IMR-90 (cell line): ENCODE data around the gene IGFBP6. TPM values are rescaled to one million over a fixed set of nuclear protein-coding genes. Genes with fewer than 3 reads are reported as not detected.

Source experiments
- ATAC-seq: fragments of 200-7000 bp; cut with Tn5 transposase; 2 replicates; pipeline ENCODE4 v1.9.1; 2020; ENCODE audit warnings: low read depth, mild to moderate bottlenecking, moderate library complexity
- BruUV-seq: library from RNA; stranded (reverse); fragments of 400-500 nt; replicated peaks from 2 replicates; lab custom pipeline; 2021; lab: Mats Ljungman, UMichigan
- CTCF ChIA-PET: fragments of 300-600 bp; formaldehyde crosslinking; extraction: SDS; loops from one replicate; lab custom pipeline; 2021; ENCODE audit warnings: antibody characterized with exemption; lab: Yijun Ruan, JAX
- POLR2A ChIA-PET: fragments of 300-600 bp; sonication (Branson Sonifier 250); formaldehyde crosslinking; loops from one replicate; lab custom pipeline; 2022; ENCODE audit warnings: antibody characterized with exemption; ENCODE audit not compliant: unreplicated experiment; lab: Charles Lee
- DNase-seq: peaks from one replicate; pipeline ENCODE4 v3.0.0; 2013
- H2AFZ ChIP-seq: replicated peaks from 2 replicates; pipeline ENCODE3; 2013; ENCODE audit warnings: low read length, mild to moderate bottlenecking; ENCODE audit not compliant: poor library complexity
- H2AK5ac ChIP-seq: 2 replicates; pipeline ENCODE4 v1.6.1; 2013; ENCODE audit warnings: low read depth, low read length, inconsistent platforms
- H2AK9ac ChIP-seq: replicated peaks from 2 replicates; pipeline ENCODE3; 2013; ENCODE audit warnings: mild to moderate bottlenecking, low read depth, low read length, moderate library complexity; ENCODE audit not compliant: poor library complexity
- H2BK120ac ChIP-seq: 2 replicates; pipeline ENCODE4 v1.6.1; 2013; ENCODE audit warnings: low read depth, low read length, inconsistent platforms
- H2BK15ac ChIP-seq: 3 replicates; pipeline ENCODE4 v1.6.1; 2013; ENCODE audit warnings: low read depth, low read length, inconsistent platforms
- H2BK20ac ChIP-seq: 2 replicates; pipeline ENCODE4 v1.6.1; 2013; ENCODE audit warnings: low read depth, mild to moderate bottlenecking, inconsistent platforms, low read length, moderate library complexity
- H2BK5ac ChIP-seq: 2 replicates; pipeline ENCODE4 v1.6.1; 2013; ENCODE audit warnings: mild to moderate bottlenecking, low read depth, low read length, inconsistent platforms; ENCODE audit not compliant: poor library complexity, severe bottlenecking
- H3K14ac ChIP-seq: replicated peaks from 2 replicates; pipeline ENCODE4 v1.6.1; 2013; ENCODE audit warnings: low read depth, low read length, inconsistent platforms
- H3K18ac ChIP-seq: 2 replicates; pipeline ENCODE4 v1.6.1; 2013; ENCODE audit warnings: low read depth, low read length, control low read depth
- H3K23ac ChIP-seq: 2 replicates; pipeline ENCODE4 v1.6.1; 2013; ENCODE audit warnings: low read depth, low read length, inconsistent platforms
- H3K27ac ChIP-seq: 2 replicates; pipeline ENCODE4 v1.5.1; 2013; ENCODE audit warnings: mild to moderate bottlenecking, control low read depth, low read length; ENCODE audit not compliant: insufficient read depth
- H3K27me3 ChIP-seq: 2 replicates; pipeline ENCODE4 v1.6.1; 2013; ENCODE audit warnings: low read length; ENCODE audit not compliant: control insufficient read depth, insufficient read depth
- H3K36me3 ChIP-seq: 2 replicates; pipeline ENCODE4 v1.6.1; 2013; ENCODE audit warnings: low read length, mixed read lengths; ENCODE audit not compliant: control insufficient read depth, insufficient read depth
- H3K4ac ChIP-seq: 2 replicates; pipeline ENCODE4 v1.6.1; 2013; ENCODE audit warnings: low read depth, low read length, inconsistent platforms
- H3K4me1 ChIP-seq: 2 replicates; pipeline ENCODE4 v1.6.1; 2013; ENCODE audit warnings: low read length, mixed read lengths; ENCODE audit not compliant: control insufficient read depth, insufficient read depth
- H3K4me2 ChIP-seq: 2 replicates; pipeline ENCODE4 v1.6.1; 2013; ENCODE audit warnings: low read depth, mild to moderate bottlenecking, control low read depth, low read length, moderate library complexity
- H3K4me3 ChIP-seq: 2 replicates; pipeline ENCODE4 v1.5.1; 2013; ENCODE audit warnings: low read depth, mild to moderate bottlenecking, control low read depth, low read length, moderate library complexity; ENCODE audit not compliant: insufficient read depth
- H3K56ac ChIP-seq: 2 replicates; pipeline ENCODE4 v1.6.1; 2013; ENCODE audit warnings: low read length, inconsistent platforms; ENCODE audit not compliant: insufficient read depth; ENCODE audit errors: extremely low read depth
- H3K79me1 ChIP-seq, 2 experiments: 2 replicates each; pipeline ENCODE4 v1.6.1; 2013; ENCODE audit warnings: low read length in 2 of 2, inconsistent platforms in 1 of 2, low read depth in 1 of 2
- H3K9ac ChIP-seq: 2 replicates; pipeline ENCODE4 v1.6.1; 2013; ENCODE audit warnings: low read depth, low read length, control low read depth
- H3K9me1 ChIP-seq: 2 replicates; pipeline ENCODE4 v1.6.1; 2013; ENCODE audit warnings: low read length, inconsistent platforms; ENCODE audit not compliant: insufficient read depth
- H3K9me3 ChIP-seq: 2 replicates; pipeline ENCODE4 v1.6.1; 2013; ENCODE audit warnings: low read length; ENCODE audit not compliant: control insufficient read depth, insufficient read depth
- H4K20me1 ChIP-seq: 2 replicates; pipeline ENCODE4 v1.6.1; 2013; ENCODE audit warnings: low read length, inconsistent platforms; ENCODE audit not compliant: insufficient read depth
- H4K5ac ChIP-seq: 2 replicates; pipeline ENCODE4 v1.6.1; 2013; ENCODE audit warnings: mild to moderate bottlenecking, low read depth, low read length, control low read depth
- H4K8ac ChIP-seq, 2 experiments: 2 replicates each; pipeline ENCODE4 v1.6.1; 2013; ENCODE audit warnings: low read depth in 2 of 2, low read length in 2 of 2, control low read depth in 1 of 2, inconsistent platforms in 1 of 2
- H4K91ac ChIP-seq: 2 replicates; pipeline ENCODE4 v1.6.1; 2013; ENCODE audit warnings: low read depth, low read length, inconsistent platforms; ENCODE audit not compliant: insufficient read depth
- CEBPB ChIP-seq: IDR thresholded peaks from 2 replicates; pipeline ENCODE4 v1.6.1; 2012; ENCODE audit warnings: low read depth, low read length, improper control_type of control experiment
- ELK1 ChIP-seq: fragments of 150-350 bp; IDR thresholded peaks from 2 replicates; pipeline ENCODE4 v1.6.1; 2016; ENCODE audit warnings: low read depth, mild to moderate bottlenecking, low read length, moderate library complexity, borderline replicate concordance
- MAFK ChIP-seq: IDR thresholded peaks from 2 replicates; pipeline ENCODE4 v1.6.1; 2012; ENCODE audit warnings: low read depth, low read length, improper control_type of control experiment
- MXI1 ChIP-seq: IDR thresholded peaks from 2 replicates; pipeline ENCODE4 v1.6.1; 2012; ENCODE audit warnings: low read depth, mild to moderate bottlenecking, low read length, moderate library complexity, borderline replicate concordance
- NFE2L2 ChIP-seq: fragments of 150-350 bp; IDR thresholded peaks from 2 replicates; pipeline ENCODE4 v1.6.1; 2016; ENCODE audit warnings: low read depth, mild to moderate bottlenecking, low read length
- RAD21 ChIP-seq: IDR thresholded peaks from 2 replicates; pipeline ENCODE4 v1.6.1; 2012; ENCODE audit warnings: low read length, improper control_type of control experiment
- RCOR1 ChIP-seq: IDR thresholded peaks from 2 replicates; pipeline ENCODE4 v1.6.1; 2012; ENCODE audit warnings: mild to moderate bottlenecking, low read length, improper control_type of control experiment; ENCODE audit not compliant: insufficient replicate concordance
- RFX5 ChIP-seq: IDR thresholded peaks from 2 replicates; pipeline ENCODE4 v1.8.0; 2012; ENCODE audit warnings: low read depth, mild to moderate bottlenecking, low read length, moderate library complexity
- WGBS, 2 experiments: methylation state at CpG; one replicate each; pipeline versions ENCODE4 v1.1.5 to v1.1.7; 2013; ENCODE audit warnings: missing lambda C conversion rate in 2 of 2; ENCODE audit not compliant: insufficient read length in 1 of 2; ENCODE audit errors: extremely low coverage in 2 of 2; 5-methylcytosine and 5-hydroxymethylcytosine counted together
- dilution Hi-C: fragments of 300-500 bp; cut with HindIII; formaldehyde crosslinking; loops from one replicate; pipeline ENCODE4 v1.14.3; 2018; ENCODE audit warnings: low sequenced_read_pairs; ENCODE audit not compliant: unreplicated experiment
- in situ Hi-C: fragments of 300-500 bp; cut with MboI; formaldehyde crosslinking; loops from 3 replicates; pipeline ENCODE4 v1.14.3; 2019; ENCODE audit warnings: low sequenced_read_pairs, inconsistent platforms, mixed read lengths
- intact Hi-C: fragments of 100-400 bp; cut with micrococcal nuclease; formaldehyde crosslinking; loops from 2 replicates; pipeline ENCODE4 v1.10.0; 2022
- polyA plus RNA-seq, 3 experiments: library from polyadenylated mRNA; depleted of rRNA; stranded (reverse); fragments of >200 nt; gene quantifications; 2 replicates each; pipeline ENCODE4 v1.2.3, GENCODE V29; 2012; ENCODE audit warnings: low replicate concordance in 1 of 3
- total RNA-seq: library from RNA; depleted of rRNA; stranded (reverse); fragments of >200 nt; gene quantifications from 2 replicates; pipeline ENCODE4 v1.2.3, GENCODE V29; 2012

Gene IGFBP6
- total and polyA plus RNA-seq, 2 of the 4 experiments (the other 2 are of a cell fraction): 124 to 337 TPM

DNA sequence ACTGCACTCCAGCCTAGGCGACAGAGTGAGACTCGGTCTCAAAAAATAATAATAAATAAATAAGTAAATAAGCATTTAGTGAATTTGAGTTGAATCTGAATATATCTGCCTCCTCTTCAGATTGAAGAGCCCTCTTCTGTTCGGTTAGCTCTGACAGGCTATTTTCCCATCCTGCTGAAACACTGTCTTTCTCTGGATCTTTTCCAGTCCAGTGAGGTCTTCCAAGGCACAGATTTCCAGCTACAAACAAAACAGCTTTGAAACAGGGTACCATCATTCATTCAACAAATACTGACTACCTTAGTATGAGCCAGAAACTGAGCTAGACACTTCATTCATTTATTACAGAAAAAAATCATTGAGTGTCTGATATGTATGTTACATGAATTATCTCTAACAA is 11.1 kb upstream of the IGFBP6 start:
- intact Hi-C loops: no loop called here

More for the DNA sequence above, 11.1 kb upstream of the IGFBP6 start:
- Histone ChIP-seq H3K27me3 (no peaks in the 10 kb centered on the region; the same call in 1 of the 2 replicates), H3K56ac (no peak overlapping the region), H3K9me3 (no peaks in the 10 kb centered on the region), H2AFZ (no peak overlapping the region), H3K9me1 (no peaks in the 10 kb centered on the region), H4K91ac (no peak overlapping the region), H4K5ac (no peak overlapping the region), H3K23ac (no peak overlapping the region), H3K14ac (no peak overlapping the region), H2BK5ac (no peak overlapping the region), H2BK20ac (no peak overlapping the region), H2AK9ac (no peak overlapping the region), H3K4me2 (no peak overlapping the region), H2BK120ac (no peak overlapping the region), H4K20me1 (no peaks in the 10 kb centered on the region), H3K4me3 (no peak overlapping the region), H3K9ac (no peak overlapping the region), H3K27ac (no peak overlapping the region), H3K79me1 (no peaks in the 10 kb centered on the region), H2BK15ac (no peak overlapping the region), H3K4ac (no peak overlapping the region), H4K8ac (no peak overlapping the region), H3K18ac (no peak overlapping the region), H2AK5ac (no peak overlapping the region), H3K4me1 (no peaks in the 10 kb centered on the region), H3K36me3 (no peaks in the 10 kb centered on the region)
- WGBS, 2 experiments: no CpG with 5 or more reads among the region's 3 CpGs
- no TSS peak for BruUV-seq
- in situ Hi-C loops: no loop called here
- no peak for DNase-seq
- ATAC-seq: no peak
- CTCF ChIA-PET: interaction anchor here (1.6 kb wide), 1 partner anchor 13 kb away, joined by 4 read pairs; no protein-coding TSS in a partner anchor
- TF ChIP-seq RAD21 (no peak), NFE2L2 (no peak), RFX5 (no peak), RCOR1 (no peak), MAFK (no peak), MXI1 (no peak), CEBPB (no peak), ELK1 (no peak)
- POLR2A ChIA-PET: no interaction called here
- dilution Hi-C loops: no loop called here
